DND-41 (cell line): ENCODE data around the gene DPEP1.
"Not testable (repeated sequence)": the region's sequence is repeated elsewhere in the genome, so short reads cannot be mapped to it uniquely, and the experiment has no call there.

ENCODE experiments used
- ATAC-seq: fragments of 200-7000 bp; cut with Tn5 transposase; 3 replicates; pipeline ENCODE4 v1.9.1; 2021; ENCODE audit warnings: low read depth; ENCODE audit not compliant: insufficient read depth
- DNase-seq: peaks from one replicate; pipeline ENCODE4 v3.0.0-alpha.2; 2020
- H2AFZ ChIP-seq: 2 replicates; pipeline ENCODE4 v1.6.0; 2012; ENCODE audit warnings: low read depth, low read length
- H3K27ac ChIP-seq: 2 replicates; pipeline ENCODE4 v1.5.1; 2012; ENCODE audit warnings: low read length, inconsistent platforms
- H3K27me3 ChIP-seq: fragments of 200-600 bp; sonication (generic); 2 replicates; pipeline ENCODE4 v1.6.0; 2012; ENCODE audit warnings: low read length, mild to moderate bottlenecking, inconsistent platforms; ENCODE audit not compliant: insufficient read depth, poor library complexity
- H3K36me3 ChIP-seq: 2 replicates; pipeline ENCODE4 v1.5.1; 2012; ENCODE audit warnings: low read length, inconsistent platforms; ENCODE audit not compliant: insufficient read depth
- H3K4me1 ChIP-seq: 2 replicates; pipeline ENCODE4 v1.5.1; 2012; ENCODE audit warnings: mild to moderate bottlenecking, low read length; ENCODE audit not compliant: insufficient read depth
- H3K4me2 ChIP-seq: 2 replicates; pipeline ENCODE4 v1.6.0; 2012; ENCODE audit warnings: mild to moderate bottlenecking, moderate library complexity, low read length, inconsistent platforms; ENCODE audit not compliant: insufficient read depth
- H3K4me3 ChIP-seq, 2 experiments: fragments of 200-600 bp in 1 of 2; shearing (Covaris generic) in 1 of 2; 2 replicates each; pipeline ENCODE4 v1.5.1; 2012 to 2016; ENCODE audit warnings: inconsistent platforms in 2 of 2, low read length in 2 of 2, mild to moderate bottlenecking in 2 of 2, low read depth in 1 of 2, moderate library complexity in 1 of 2
- H3K79me2 ChIP-seq: 2 replicates; pipeline ENCODE4 v1.6.0; 2012; ENCODE audit warnings: low read length, inconsistent platforms; ENCODE audit not compliant: insufficient read depth
- H3K9ac ChIP-seq: 2 replicates; pipeline ENCODE4 v1.6.0; 2012; ENCODE audit warnings: low read depth, mild to moderate bottlenecking, inconsistent platforms, low read length, moderate library complexity
- H3K9me3 ChIP-seq: 2 replicates; pipeline ENCODE4 v1.5.1; 2012; ENCODE audit warnings: low read length, moderate library complexity, mild to moderate bottlenecking, inconsistent platforms; ENCODE audit not compliant: insufficient read depth, severe bottlenecking
- H4K20me1 ChIP-seq: 2 replicates; pipeline ENCODE4 v1.6.0; 2012; ENCODE audit warnings: low read length; ENCODE audit not compliant: insufficient read depth
- CTCF ChIP-seq: IDR thresholded peaks from 2 replicates; pipeline ENCODE4 v1.5.1; 2012; ENCODE audit warnings: borderline replicate concordance, low read length, moderate library complexity, mild to moderate bottlenecking; ENCODE audit not compliant: poor library complexity, severe bottlenecking; ENCODE audit errors: extremely low read depth
- EZH2 ChIP-seq: IDR thresholded peaks from 3 replicates; pipeline ENCODE4 v1.6.1; 2012; ENCODE audit warnings: borderline replicate concordance, low read depth, mild to moderate bottlenecking, moderate library complexity, low read length, inconsistent platforms; ENCODE audit not compliant: severe bottlenecking

DPEP1 gene

DNA sequence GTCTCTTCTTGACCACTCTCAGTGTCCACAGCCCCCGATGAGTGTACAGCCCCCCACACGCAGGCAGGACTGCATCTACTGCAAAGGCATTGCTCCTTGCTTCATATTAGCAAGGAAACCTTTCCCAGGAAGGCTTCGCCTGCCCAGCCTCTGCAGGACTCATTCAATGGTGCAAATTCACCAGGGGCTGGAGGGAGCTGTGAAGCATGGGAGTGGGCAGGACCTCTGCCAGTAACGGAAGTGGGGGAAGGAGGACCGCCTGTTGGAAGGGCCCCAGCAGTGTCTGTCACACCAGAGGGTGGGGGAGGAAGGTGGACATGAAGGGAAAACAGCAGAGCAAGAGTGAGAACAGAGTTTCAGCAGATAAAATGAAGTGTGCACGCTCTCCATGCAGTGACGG, 46.7 kb downstream of the DPEP1 start:
- DNase-seq, result no peak
- 0 out of 2 replicates have a peak overlapping the region, but pooled peaks have one; percentile 4 for H3K9ac ChIP-seq
- TF ChIP-seq CTCF (no peak), EZH2 (no peak)
- ATAC-seq, result no peak
- H3K27me3 ChIP-seq, result no peaks in the 10 kb centered on the region
- no peak overlapping the region for H2AFZ ChIP-seq
- peaks cover 52% of the 10 kb centered on the region for H3K79me2 ChIP-seq
- H3K4me1 ChIP-seq, result peaks cover 39% of the 10 kb centered on the region
- H3K4me2 ChIP-seq, result peak overlapping the region; percentile 41
- H3K9me3 ChIP-seq, result no peaks in the 10 kb centered on the region
- peaks cover 48% of the 10 kb centered on the region for H3K36me3 ChIP-seq
- H3K4me3 ChIP-seq, result no peak overlapping the region
- peaks cover 18% of the 10 kb centered on the region for H4K20me1 ChIP-seq
- H3K27ac ChIP-seq, result no peak overlapping the region

- H4K20me1 ChIP-seq, result peaks cover 15% of the 10 kb centered on the region
- H3K4me1 ChIP-seq, result peaks cover 28% of the 10 kb centered on the region
- H3K27me3 ChIP-seq, result no peaks in the 10 kb centered on the region
- no peak overlapping the region for H3K4me2 ChIP-seq
- ATAC-seq (no peak), DNase-seq (no peak)
- H3K36me3 ChIP-seq, result peaks cover 47% of the 10 kb centered on the region
- H2AFZ ChIP-seq, result no peak overlapping the region
- H3K4me3 ChIP-seq, result no peak overlapping the region
- H3K9me3 ChIP-seq, result no peaks in the 10 kb centered on the region
- H3K27ac ChIP-seq, result no peak overlapping the region
- H3K9ac ChIP-seq, result no peak overlapping the region
- peaks cover 41% of the 10 kb centered on the region for H3K79me2 ChIP-seq
- no peak for TF ChIP-seq CTCF
- no peak for TF ChIP-seq EZH2
Observed at GRCh38 chr16:89661215-89661614, 47.8 kb downstream of the DPEP1 start.

DNA sequence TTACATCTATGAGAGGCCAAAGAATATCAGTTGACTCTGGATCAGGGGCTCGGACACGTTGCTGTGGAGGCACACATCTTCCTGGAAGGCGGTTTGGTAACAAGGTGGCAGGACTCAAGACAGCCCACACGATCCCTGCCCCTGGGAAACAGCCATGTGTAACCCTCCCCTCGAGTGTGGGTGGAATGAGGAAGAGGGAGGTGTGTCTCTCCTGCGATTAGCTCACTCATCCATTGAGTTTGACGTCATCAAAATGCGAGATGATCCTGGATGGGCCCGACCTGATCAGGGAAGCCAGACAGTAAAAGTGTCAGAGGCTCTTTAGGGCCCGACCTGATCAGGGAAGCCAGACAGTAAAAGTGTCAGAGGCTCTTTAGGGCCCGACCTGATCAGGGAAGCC, 50.8 kb downstream of the DPEP1 start:
- H3K27me3 ChIP-seq, H3K4me3 ChIP-seq, ATAC-seq, H4K20me1 ChIP-seq, H3K4me2 ChIP-seq, DNase-seq, H3K27ac ChIP-seq, H2AFZ ChIP-seq, H3K9ac ChIP-seq, H3K9me3 ChIP-seq: not testable (repeated sequence)
- peaks cover 27% of the 10 kb centered on the region for H3K4me1 ChIP-seq
- H3K36me3 ChIP-seq, result peaks cover 47% of the 10 kb centered on the region
- H3K79me2 ChIP-seq, result peaks cover 14% of the 10 kb centered on the region

- Histone ChIP-seq H3K4me1 (peaks cover 17% of the 10 kb centered on the region), H3K36me3 (peaks cover 22% of the 10 kb centered on the region)
- ATAC-seq, H3K27ac ChIP-seq, H3K9me3 ChIP-seq, H3K27me3 ChIP-seq, H3K4me2 ChIP-seq, H3K9ac ChIP-seq, H3K79me2 ChIP-seq, H4K20me1 ChIP-seq, H3K4me3 ChIP-seq, DNase-seq, H2AFZ ChIP-seq: not testable (repeated sequence)
- peak; percentile 38 for TF ChIP-seq CTCF
Observed at GRCh38 chr16:89667000-89667399, 53.6 kb downstream of the DPEP1 start.
